GM23338 (cell line): ENCODE data around the gene AIP. TPM values are rescaled to one million over a fixed set of nuclear protein-coding genes. Genes with fewer than 3 reads are reported as not detected.

Source experiments
- ATAC-seq: fragments of 200-7000 bp; cut with Tn5 transposase; 3 replicates; pipeline ENCODE4 v1.9.1; 2020
- DNase-seq: peaks from one replicate; pipeline ENCODE4 v3.0.0-alpha.2; 2015; ENCODE audit warnings: low spot score
- H2AFZ ChIP-seq: fragments of 200-600 bp; sonication (generic); 2 replicates; pipeline ENCODE4 v1.8.0; 2016; ENCODE audit warnings: antibody characterized with exemption, mild to moderate bottlenecking, moderate library complexity
- H3F3A ChIP-seq: fragments of 200-600 bp; sonication (generic); replicated peaks from 2 replicates; pipeline ENCODE4 v1.8.0; 2017; ENCODE audit warnings: antibody characterized with exemption, mixed run types, low read depth
- H3K27ac ChIP-seq: fragments of 200-600 bp; sonication (generic); 2 replicates; pipeline ENCODE4 v1.6.1; 2016; ENCODE audit warnings: low read depth
- H3K27me3 ChIP-seq: fragments of 200-600 bp; sonication (generic); 2 replicates; pipeline ENCODE4 v1.8.0; 2016; ENCODE audit warnings: mild to moderate bottlenecking, mixed run types, moderate library complexity; ENCODE audit not compliant: insufficient read depth
- H3K36me3 ChIP-seq: fragments of 200-600 bp; sonication (generic); 2 replicates; pipeline ENCODE4 v1.8.0; 2016; ENCODE audit warnings: mild to moderate bottlenecking; ENCODE audit not compliant: insufficient read depth
- H3K4me1 ChIP-seq: fragments of 200-600 bp; sonication (generic); 2 replicates; pipeline ENCODE4 v1.8.0; 2016; ENCODE audit warnings: mild to moderate bottlenecking, moderate library complexity; ENCODE audit not compliant: insufficient read depth
- H3K4me2 ChIP-seq: fragments of 200-600 bp; sonication (generic); 2 replicates; pipeline ENCODE4 v1.7.1; 2017; ENCODE audit warnings: mixed run types
- H3K4me3 ChIP-seq: fragments of 200-600 bp; sonication (generic); 2 replicates; pipeline ENCODE4 v1.6.1; 2016; ENCODE audit warnings: mixed run types
- H3K79me2 ChIP-seq: fragments of 200-600 bp; sonication (generic); replicated peaks from 2 replicates; pipeline ENCODE4 v1.8.0; 2017; ENCODE audit warnings: mild to moderate bottlenecking; ENCODE audit not compliant: insufficient read depth
- H3K9me2 ChIP-seq: fragments of 200-600 bp; sonication (generic); 2 replicates; pipeline ENCODE4 v1.8.0; 2017; ENCODE audit not compliant: insufficient read depth
- H4K20me1 ChIP-seq: fragments of 200-600 bp; sonication (generic); replicated peaks from 2 replicates; pipeline ENCODE4 v1.8.0; 2017; ENCODE audit warnings: mild to moderate bottlenecking; ENCODE audit not compliant: insufficient read depth
- H3K27ac Mint-ChIP-seq: 2 replicates; pipeline ENCODE4 v1.8.0; 2020; ENCODE audit warnings: inconsistent platforms, mild to moderate bottlenecking, moderate library complexity, mixed read lengths
- H3K27me3 Mint-ChIP-seq: 3 replicates; pipeline ENCODE4 v1.8.0; 2022; ENCODE audit warnings: low read depth, mild to moderate bottlenecking, moderate library complexity, mixed read lengths, inconsistent platforms; ENCODE audit not compliant: insufficient read depth, poor library complexity
- H3K36me3 Mint-ChIP-seq: 3 replicates; pipeline ENCODE4 v1.8.0; 2021; ENCODE audit warnings: low read depth, mild to moderate bottlenecking, inconsistent platforms, moderate library complexity, mixed read lengths
- H3K4me1 Mint-ChIP-seq: 3 replicates; pipeline ENCODE4 v1.8.0; 2020; ENCODE audit warnings: mild to moderate bottlenecking, inconsistent platforms, mixed read lengths
- H3K4me3 Mint-ChIP-seq: 3 replicates; pipeline ENCODE4 v1.8.0; 2021; ENCODE audit warnings: moderate library complexity, mild to moderate bottlenecking, inconsistent platforms, mixed read lengths
- H3K9me3 Mint-ChIP-seq: 3 replicates; pipeline ENCODE4 v1.8.0; 2020; ENCODE audit warnings: moderate library complexity, mild to moderate bottlenecking, inconsistent platforms, mixed read lengths
- EZH2 ChIP-seq: fragments of 200-600 bp; sonication (generic); IDR thresholded peaks from one replicate; pipeline ENCODE4 v1.8.0; 2017; ENCODE audit warnings: antibody characterized with exemption, mild to moderate bottlenecking, low read depth; ENCODE audit not compliant: unreplicated experiment
- EZH2phosphoT487 ChIP-seq: fragments of 200-600 bp; sonication (generic); IDR thresholded peaks from one replicate; pipeline ENCODE4 v1.8.1; 2018; ENCODE audit warnings: antibody characterized with exemption; ENCODE audit not compliant: unreplicated experiment
- NANOG ChIP-seq: IDR thresholded peaks from 2 replicates; pipeline ENCODE4 v1.6.1; 2016; ENCODE audit warnings: antibody characterized with exemption, borderline replicate concordance
- POLR2AphosphoS5 ChIP-seq: IDR thresholded peaks from 2 replicates; pipeline ENCODE4 v1.6.1; 2016; ENCODE audit warnings: antibody characterized with exemption, low read depth
- ZNF114 ChIP-seq: fragments of 250-450 bp; sonication (Bioruptor Pico); IDR thresholded peaks from 2 replicates; pipeline ENCODE4 v1.5.0; 2020; ENCODE audit warnings: mild to moderate bottlenecking, moderate library complexity
- ZNF331 ChIP-seq: fragments of 250-450 bp; sonication (Bioruptor Pico); IDR thresholded peaks from 2 replicates; pipeline ENCODE4 v1.5.0; 2020; ENCODE audit warnings: low read depth, mild to moderate bottlenecking, moderate library complexity
- polyA plus RNA-seq: library from polyadenylated mRNA; unstranded; fragments of >200 nt; fragmentation: Nextera tagmentation; extraction: Ambion mirVana; gene quantifications from 2 replicates; pipeline ENCODE4 v1.2.1, GENCODE V29; 2016
- total RNA-seq: library from RNA; depleted of rRNA; stranded (reverse); fragments of >200 nt; shearing (Covaris generic); gene quantifications from 2 replicates; pipeline ENCODE4 v1.2.3, GENCODE V29; 2014
- TF ChIP-seq, protein P1 (sequence below): IDR thresholded peaks from 2 replicates; pipeline ENCODE4 v1.6.1; 2016; ENCODE audit warnings: antibody characterized with exemption
- TF ChIP-seq, protein P2 (sequence below), 2 experiments: fragments of 200-600 bp in 1 of 2; sonication (generic) in 1 of 2; conservative IDR thresholded peaks; 2 replicates each; pipeline versions ENCODE4 v1.5.1 to v1.6.1; 2016 to 2017; ENCODE audit warnings: antibody characterized with exemption in 2 of 2, low read depth in 2 of 2, mild to moderate bottlenecking in 2 of 2, moderate library complexity in 1 of 2
- TF ChIP-seq, protein P3 (sequence below): fragments of 250-450 bp; sonication (Bioruptor Pico); IDR thresholded peaks from 2 replicates; pipeline ENCODE4 v1.5.0; 2020; ENCODE audit warnings: mild to moderate bottlenecking, moderate library complexity

The AIP gene
- total and polyA plus RNA-seq, 2 experiments from 2014 or later, result 29.1 to 32.1 TPM

DNA sequence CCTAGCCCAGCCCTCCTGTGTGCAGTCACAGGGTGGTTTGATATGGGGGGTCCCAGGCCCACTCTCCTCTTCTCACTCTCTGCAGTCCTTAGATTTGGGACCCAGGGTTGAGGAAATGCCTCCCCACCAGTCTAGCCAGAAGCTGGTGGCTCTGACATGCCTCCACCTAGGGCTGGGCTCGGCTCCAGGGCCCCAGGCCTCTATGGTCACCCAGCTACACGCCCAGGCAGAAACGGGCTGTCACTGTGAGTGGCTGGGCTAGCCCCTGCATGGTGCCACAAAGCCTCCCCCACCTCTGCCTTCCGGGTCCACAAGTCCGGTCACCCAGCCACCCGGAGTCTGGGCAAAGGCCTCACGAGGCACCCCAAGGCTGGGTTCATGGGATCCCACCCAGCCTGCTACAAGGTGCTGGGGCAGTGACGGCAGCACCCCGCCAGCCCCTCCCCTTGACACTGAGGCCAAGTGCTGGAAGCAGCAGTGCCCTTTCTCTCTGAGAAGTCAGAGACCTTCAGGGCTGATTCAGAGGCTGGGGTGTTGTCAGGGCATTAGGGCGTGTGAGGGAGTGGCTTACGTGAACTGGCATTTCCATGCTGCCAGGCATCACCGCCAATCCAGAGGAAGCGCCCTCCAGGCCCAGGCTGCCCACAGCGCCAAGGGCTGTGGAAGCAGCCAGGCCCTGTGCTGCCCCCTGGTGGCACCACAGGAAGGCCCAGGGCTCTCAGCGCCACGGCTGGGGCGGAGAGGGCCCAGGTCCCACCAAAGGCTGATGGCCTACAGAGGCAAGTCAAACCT is 23.0 kb downstream of the AIP start:
- peak overlapping the region; percentile 66; the same call in 1 of the 2 replicates for H3K27ac ChIP-seq
- DNase-seq (peak; percentile 94), ATAC-seq (peak; percentile 56)
- Mint-ChIP-seq H3K27me3 (peaks cover 24% of the 10 kb centered on the region), H3K4me1 (peaks cover 26% of the 10 kb centered on the region), H3K9me3 (peaks cover 3% of the 10 kb centered on the region; the same call in 1 of the 3 replicates), H3K4me3 (peak overlapping the region; percentile 73), H3K36me3 (peaks cover 12% of the 10 kb centered on the region), H3K27ac (peak overlapping the region; percentile 52; the same call in 1 of the 2 replicates)
- peaks cover 16% of the 10 kb centered on the region; the same call in 1 of the 2 replicates for H3F3A ChIP-seq
- no peaks in the 10 kb centered on the region for H3K9me2 ChIP-seq
- TF ChIP-seq NANOG (no peak), ZNF114 (CRISPR knock-in tag) (no peak), EZH2phosphoT487 (no peak), EZH2 (no peak), ZNF331 (CRISPR knock-in tag) (no peak), POLR2AphosphoS5 (0 out of 2 replicates have a peak, but pooled peaks have one; percentile 6)
- TF ChIP-seq, protein P1, sequence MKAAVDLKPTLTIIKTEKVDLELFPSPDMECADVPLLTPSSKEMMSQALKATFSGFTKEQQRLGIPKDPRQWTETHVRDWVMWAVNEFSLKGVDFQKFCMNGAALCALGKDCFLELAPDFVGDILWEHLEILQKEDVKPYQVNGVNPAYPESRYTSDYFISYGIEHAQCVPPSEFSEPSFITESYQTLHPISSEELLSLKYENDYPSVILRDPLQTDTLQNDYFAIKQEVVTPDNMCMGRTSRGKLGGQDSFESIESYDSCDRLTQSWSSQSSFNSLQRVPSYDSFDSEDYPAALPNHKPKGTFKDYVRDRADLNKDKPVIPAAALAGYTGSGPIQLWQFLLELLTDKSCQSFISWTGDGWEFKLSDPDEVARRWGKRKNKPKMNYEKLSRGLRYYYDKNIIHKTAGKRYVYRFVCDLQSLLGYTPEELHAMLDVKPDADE, result no peak
- TF ChIP-seq, protein P2, sequence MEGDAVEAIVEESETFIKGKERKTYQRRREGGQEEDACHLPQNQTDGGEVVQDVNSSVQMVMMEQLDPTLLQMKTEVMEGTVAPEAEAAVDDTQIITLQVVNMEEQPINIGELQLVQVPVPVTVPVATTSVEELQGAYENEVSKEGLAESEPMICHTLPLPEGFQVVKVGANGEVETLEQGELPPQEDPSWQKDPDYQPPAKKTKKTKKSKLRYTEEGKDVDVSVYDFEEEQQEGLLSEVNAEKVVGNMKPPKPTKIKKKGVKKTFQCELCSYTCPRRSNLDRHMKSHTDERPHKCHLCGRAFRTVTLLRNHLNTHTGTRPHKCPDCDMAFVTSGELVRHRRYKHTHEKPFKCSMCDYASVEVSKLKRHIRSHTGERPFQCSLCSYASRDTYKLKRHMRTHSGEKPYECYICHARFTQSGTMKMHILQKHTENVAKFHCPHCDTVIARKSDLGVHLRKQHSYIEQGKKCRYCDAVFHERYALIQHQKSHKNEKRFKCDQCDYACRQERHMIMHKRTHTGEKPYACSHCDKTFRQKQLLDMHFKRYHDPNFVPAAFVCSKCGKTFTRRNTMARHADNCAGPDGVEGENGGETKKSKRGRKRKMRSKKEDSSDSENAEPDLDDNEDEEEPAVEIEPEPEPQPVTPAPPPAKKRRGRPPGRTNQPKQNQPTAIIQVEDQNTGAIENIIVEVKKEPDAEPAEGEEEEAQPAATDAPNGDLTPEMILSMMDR (conservative IDR thresholded peaks at IDR 0.05; ENCODE audit: low read depth in 2 of 2), result peak; percentile 87 to 97
- TF ChIP-seq, protein P3, sequence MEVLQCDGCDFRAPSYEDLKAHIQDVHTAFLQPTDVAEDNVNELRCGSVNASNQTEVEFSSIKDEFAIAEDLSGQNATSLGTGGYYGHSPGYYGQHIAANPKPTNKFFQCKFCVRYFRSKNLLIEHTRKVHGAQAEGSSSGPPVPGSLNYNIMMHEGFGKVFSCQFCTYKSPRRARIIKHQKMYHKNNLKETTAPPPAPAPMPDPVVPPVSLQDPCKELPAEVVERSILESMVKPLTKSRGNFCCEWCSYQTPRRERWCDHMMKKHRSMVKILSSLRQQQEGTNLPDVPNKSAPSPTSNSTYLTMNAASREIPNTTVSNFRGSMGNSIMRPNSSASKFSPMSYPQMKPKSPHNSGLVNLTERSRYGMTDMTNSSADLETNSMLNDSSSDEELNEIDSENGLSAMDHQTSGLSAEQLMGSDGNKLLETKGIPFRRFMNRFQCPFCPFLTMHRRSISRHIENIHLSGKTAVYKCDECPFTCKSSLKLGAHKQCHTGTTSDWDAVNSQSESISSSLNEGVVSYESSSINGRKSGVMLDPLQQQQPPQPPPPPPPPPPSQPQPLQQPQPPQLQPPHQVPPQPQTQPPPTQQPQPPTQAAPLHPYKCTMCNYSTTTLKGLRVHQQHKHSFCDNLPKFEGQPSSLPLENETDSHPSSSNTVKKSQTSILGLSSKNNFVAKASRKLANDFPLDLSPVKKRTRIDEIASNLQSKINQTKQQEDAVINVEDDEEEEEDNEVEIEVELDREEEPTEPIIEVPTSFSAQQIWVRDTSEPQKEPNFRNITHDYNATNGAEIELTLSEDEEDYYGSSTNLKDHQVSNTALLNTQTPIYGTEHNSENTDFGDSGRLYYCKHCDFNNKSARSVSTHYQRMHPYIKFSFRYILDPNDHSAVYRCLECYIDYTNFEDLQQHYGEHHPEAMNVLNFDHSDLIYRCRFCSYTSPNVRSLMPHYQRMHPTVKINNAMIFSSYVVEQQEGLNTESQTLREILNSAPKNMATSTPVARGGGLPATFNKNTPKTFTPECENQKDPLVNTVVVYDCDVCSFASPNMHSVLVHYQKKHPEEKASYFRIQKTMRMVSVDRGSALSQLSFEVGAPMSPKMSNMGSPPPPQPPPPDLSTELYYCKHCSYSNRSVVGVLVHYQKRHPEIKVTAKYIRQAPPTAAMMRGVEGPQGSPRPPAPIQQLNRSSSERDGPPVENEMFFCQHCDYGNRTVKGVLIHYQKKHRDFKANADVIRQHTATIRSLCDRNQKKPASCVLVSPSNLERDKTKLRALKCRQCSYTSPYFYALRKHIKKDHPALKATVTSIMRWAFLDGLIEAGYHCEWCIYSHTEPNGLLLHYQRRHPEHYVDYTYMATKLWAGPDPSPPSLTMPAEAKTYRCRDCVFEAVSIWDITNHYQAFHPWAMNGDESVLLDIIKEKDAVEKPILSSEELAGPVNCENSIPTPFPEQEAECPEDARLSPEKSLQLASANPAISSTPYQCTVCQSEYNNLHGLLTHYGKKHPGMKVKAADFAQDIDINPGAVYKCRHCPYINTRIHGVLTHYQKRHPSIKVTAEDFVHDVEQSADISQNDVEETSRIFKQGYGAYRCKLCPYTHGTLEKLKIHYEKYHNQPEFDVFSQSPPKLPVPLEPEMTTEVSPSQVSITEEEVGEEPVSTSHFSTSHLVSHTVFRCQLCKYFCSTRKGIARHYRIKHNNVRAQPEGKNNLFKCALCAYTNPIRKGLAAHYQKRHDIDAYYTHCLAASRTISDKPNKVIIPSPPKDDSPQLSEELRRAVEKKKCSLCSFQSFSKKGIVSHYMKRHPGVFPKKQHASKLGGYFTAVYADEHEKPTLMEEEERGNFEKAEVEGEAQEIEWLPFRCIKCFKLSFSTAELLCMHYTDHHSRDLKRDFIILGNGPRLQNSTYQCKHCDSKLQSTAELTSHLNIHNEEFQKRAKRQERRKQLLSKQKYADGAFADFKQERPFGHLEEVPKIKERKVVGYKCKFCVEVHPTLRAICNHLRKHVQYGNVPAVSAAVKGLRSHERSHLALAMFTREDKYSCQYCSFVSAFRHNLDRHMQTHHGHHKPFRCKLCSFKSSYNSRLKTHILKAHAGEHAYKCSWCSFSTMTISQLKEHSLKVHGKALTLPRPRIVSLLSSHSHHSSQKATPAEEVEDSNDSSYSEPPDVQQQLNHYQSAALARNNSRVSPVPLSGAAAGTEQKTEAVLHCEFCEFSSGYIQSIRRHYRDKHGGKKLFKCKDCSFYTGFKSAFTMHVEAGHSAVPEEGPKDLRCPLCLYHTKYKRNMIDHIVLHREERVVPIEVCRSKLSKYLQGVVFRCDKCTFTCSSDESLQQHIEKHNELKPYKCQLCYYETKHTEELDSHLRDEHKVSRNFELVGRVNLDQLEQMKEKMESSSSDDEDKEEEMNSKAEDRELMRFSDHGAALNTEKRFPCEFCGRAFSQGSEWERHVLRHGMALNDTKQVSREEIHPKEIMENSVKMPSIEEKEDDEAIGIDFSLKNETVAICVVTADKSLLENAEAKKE, result no peak
- peaks cover 5% of the 10 kb centered on the region; the same call in 1 of the 2 replicates for H3K79me2 ChIP-seq
- 0 out of 2 replicates have a peak, but pooled peaks cover 4% of the 10 kb centered on the region for H3K36me3 ChIP-seq
- H2AFZ ChIP-seq, result peak overlapping the region; percentile 14; the same call in 1 of the 2 replicates
- peaks cover 15% of the 10 kb centered on the region for H4K20me1 ChIP-seq
- peaks cover 27% of the 10 kb centered on the region for H3K4me1 ChIP-seq
- peak overlapping the region; percentile 91 for H3K4me3 ChIP-seq
- H3K4me2 ChIP-seq, result peak overlapping the region; percentile 95
- H3K27me3 ChIP-seq, result no peaks in the 10 kb centered on the region; the same call in 1 of the 2 replicates
